OCI-LY1 (cell line): Measurements from ENCODE around the gene ARID5B.

ENCODE experiments used
- H2AFZ ChIP-seq: fragments of 200-600 bp; sonication (generic), shearing (Covaris generic); 2 replicates; pipeline ENCODE4 v1.6.0; 2014; ENCODE audit warnings: antibody characterized with exemption, mild to moderate bottlenecking, low read length
- H3F3A ChIP-seq: fragments of 200-600 bp; sonication (generic), shearing (Covaris generic); 2 replicates; pipeline ENCODE4 v1.6.0; 2014; ENCODE audit warnings: mild to moderate bottlenecking, antibody characterized with exemption, low read length, moderate library complexity; ENCODE audit not compliant: insufficient read depth
- H3K27ac ChIP-seq: fragments of 200-600 bp; sonication (generic); 2 replicates; pipeline ENCODE4 v1.5.1; 2014; ENCODE audit warnings: low read length, mixed run types, mild to moderate bottlenecking, low read depth; ENCODE audit not compliant: poor library complexity, severe bottlenecking
- H3K27me3 ChIP-seq: fragments of 200-600 bp; sonication (generic); 2 replicates; pipeline ENCODE4 v1.6.0; 2014; ENCODE audit warnings: antibody characterized with exemption, mild to moderate bottlenecking, low read length, moderate library complexity; ENCODE audit not compliant: insufficient read depth
- H3K36me3 ChIP-seq: fragments of 200-600 bp; sonication (generic); 2 replicates; pipeline ENCODE4 v1.6.1; 2014; ENCODE audit warnings: mild to moderate bottlenecking, antibody characterized with exemption, low read length, moderate library complexity, mixed read lengths; ENCODE audit not compliant: insufficient read depth
- H3K4me1 ChIP-seq: fragments of 200-600 bp; sonication (generic); 2 replicates; pipeline ENCODE4 v1.5.1; 2014; ENCODE audit warnings: mild to moderate bottlenecking, low read length, moderate library complexity; ENCODE audit not compliant: insufficient read depth, severe bottlenecking
- H3K4me2 ChIP-seq: fragments of 200-600 bp; sonication (generic), shearing (Covaris generic); 2 replicates; pipeline ENCODE4 v1.6.1; 2014; ENCODE audit warnings: low read length
- H3K4me3 ChIP-seq: fragments of 200-600 bp; sonication (generic); 2 replicates; pipeline ENCODE4 v1.5.1; 2014; ENCODE audit warnings: low read length, low read depth, mild to moderate bottlenecking, mixed read lengths; ENCODE audit not compliant: poor library complexity, severe bottlenecking
- H3K79me2 ChIP-seq: fragments of 200-600 bp; shearing (Covaris generic); 2 replicates; pipeline ENCODE4 v1.6.1; 2016; ENCODE audit warnings: mixed run types, low read length, mixed read lengths; ENCODE audit not compliant: insufficient read depth
- H3K9ac ChIP-seq: fragments of 200-600 bp; sonication (generic), shearing (Covaris generic); 2 replicates; pipeline ENCODE4 v1.6.1; 2014; ENCODE audit warnings: mild to moderate bottlenecking, low read length, mixed read lengths
- H3K9me2 ChIP-seq: fragments of 200-600 bp; sonication (generic), shearing (Covaris generic); 2 replicates; pipeline ENCODE4 v1.6.1; 2014; ENCODE audit warnings: low read depth, mild to moderate bottlenecking, low read length, mixed read lengths
- H3K9me3 ChIP-seq: fragments of 200-600 bp; shearing (Covaris generic); 2 replicates; pipeline ENCODE4 v1.6.1; 2014; ENCODE audit warnings: low read length, mixed read lengths
- H4K20me1 ChIP-seq: fragments of 200-600 bp; sonication (generic), shearing (Covaris generic); 2 replicates; pipeline ENCODE4 v1.6.0; 2016; ENCODE audit warnings: mild to moderate bottlenecking, low read length; ENCODE audit not compliant: insufficient read depth
- CTCF ChIP-seq: fragments of 200-600 bp; sonication (generic), shearing (Covaris generic); IDR thresholded peaks from 2 replicates; pipeline ENCODE4 v1.5.1; 2017; ENCODE audit warnings: mild to moderate bottlenecking, antibody characterized with exemption, low read length, moderate library complexity, mixed read lengths
- EZH2 ChIP-seq: fragments of 200-600 bp; sonication (generic), shearing (Covaris generic); IDR thresholded peaks from 2 replicates; pipeline ENCODE4 v1.8.0; 2017; ENCODE audit warnings: borderline replicate concordance, mixed run types, mild to moderate bottlenecking, antibody characterized with exemption, low read length, moderate library complexity, mixed read lengths

The ARID5B gene

GRCh38 chr10:61919646-61920215, 18.2 kb downstream of the ARID5B start:
- Histone ChIP-seq H3K4me3 (no peak overlapping the region), H3F3A (no peaks in the 10 kb centered on the region), H3K9me3 (peaks cover 3% of the 10 kb centered on the region; the same call in 1 of the 2 replicates), H3K36me3 (peaks cover 57% of the 10 kb centered on the region), H2AFZ (no peak overlapping the region), H3K79me2 (peaks cover 58% of the 10 kb centered on the region), H3K4me2 (no peak overlapping the region), H3K9me2 (no peaks in the 10 kb centered on the region), H3K27me3 (no peaks in the 10 kb centered on the region), H3K4me1 (no peaks in the 10 kb centered on the region), H4K20me1 (no peaks in the 10 kb centered on the region), H3K9ac (no peak overlapping the region), H3K27ac (no peak overlapping the region)
- TF ChIP-seq CTCF (no peak), EZH2 (no peak)

GRCh38 chr10:61921143-61921542, 19.6 kb downstream of the ARID5B start:
- no peaks in the 10 kb centered on the region for H4K20me1 ChIP-seq
- no peaks in the 10 kb centered on the region for H3K4me1 ChIP-seq
- H3K4me3 ChIP-seq = no peak overlapping the region
- H3F3A ChIP-seq = no peaks in the 10 kb centered on the region
- peaks cover 3% of the 10 kb centered on the region; the same call in 1 of the 2 replicates for H3K9me3 ChIP-seq
- H3K79me2 ChIP-seq = peaks cover 53% of the 10 kb centered on the region
- no peaks in the 10 kb centered on the region for H3K9me2 ChIP-seq
- H3K27ac ChIP-seq = no peak overlapping the region
- TF ChIP-seq EZH2 (no peak), CTCF (no peak)
- no peak overlapping the region for H3K9ac ChIP-seq
- H3K4me2 ChIP-seq = no peak overlapping the region
- no peaks in the 10 kb centered on the region for H3K27me3 ChIP-seq
- peaks cover 60% of the 10 kb centered on the region for H3K36me3 ChIP-seq
- no peak overlapping the region for H2AFZ ChIP-seq

- H3K4me3 ChIP-seq = no peak overlapping the region
- TF ChIP-seq CTCF (no peak), EZH2 (no peak)
- no peaks in the 10 kb centered on the region for H3K9me3 ChIP-seq
- no peaks in the 10 kb centered on the region for H3K9me2 ChIP-seq
- H3K36me3 ChIP-seq = peaks cover 53% of the 10 kb centered on the region
- no peak overlapping the region for H2AFZ ChIP-seq
- no peaks in the 10 kb centered on the region for H4K20me1 ChIP-seq
- no peaks in the 10 kb centered on the region for H3K4me1 ChIP-seq
- H3K27me3 ChIP-seq = no peaks in the 10 kb centered on the region
- H3K9ac ChIP-seq = no peak overlapping the region
- H3F3A ChIP-seq = no peaks in the 10 kb centered on the region
- H3K27ac ChIP-seq = peak overlapping the region; percentile 8
- peaks cover 33% of the 10 kb centered on the region; the same call in 1 of the 2 replicates for H3K79me2 ChIP-seq
- H3K4me2 ChIP-seq = no peak overlapping the region
Observed at GRCh38 chr10:61923210-61923949, 21.9 kb downstream of the ARID5B start.
